AML-193 (cell line): Measurements from ENCODE around the gene ZNF750.

ENCODE experiments used
- DNase-seq, 2 experiments: peaks; one replicate each; lab custom pipeline; 2025; lab: John Stamatoyannopoulos, UW

Gene ZNF750

GRCh38 chr17:82835122-82835521 is 4.7 kb downstream of the ZNF750 start:
- DNase-seq, result no peak

GRCh38 chr17:82832881-82833475 is 6.8 kb downstream of the ZNF750 start:
- DNase-seq, result no peak

- no peak for DNase-seq
These were observed 7.4 kb downstream of the ZNF750 start for GRCh38 chr17:82832411-82832810.

- DNase-seq, result no peak
These were observed 8.0 kb downstream of the ZNF750 start for GRCh38 chr17:82831818-82832200.

GRCh38 chr17:82831041-82831817 is 8.6 kb downstream of the ZNF750 start:
- DNase-seq, result no peak

GRCh38 chr17:82830249-82830661 is 9.6 kb downstream of the ZNF750 start:
- DNase-seq, result no peak

- no peak for DNase-seq
These were observed 10.8 kb downstream of the ZNF750 start for GRCh38 chr17:82828875-82829487.

GRCh38 chr17:82826956-82827355 is 12.9 kb downstream of the ZNF750 start:
- no peak for DNase-seq

GRCh38 chr17:82826211-82826610 is 13.6 kb downstream of the ZNF750 start:
- no peak for DNase-seq

- DNase-seq, result no peak
These were observed 14.2 kb downstream of the ZNF750 start for GRCh38 chr17:82825540-82826124.

GRCh38 chr17:82823004-82823403 is 16.8 kb downstream of the ZNF750 start:
- no peak for DNase-seq

GRCh38 chr17:82822281-82822680 is 17.5 kb downstream of the ZNF750 start:
- no peak for DNase-seq

- DNase-seq, result no peak
These were observed 18.3 kb downstream of the ZNF750 start for GRCh38 chr17:82821554-82821953.

- DNase-seq, result no peak
These were observed 19.3 kb downstream of the ZNF750 start for GRCh38 chr17:82820278-82821251.

- DNase-seq, result no peak
These were observed 21.9 kb downstream of the ZNF750 start for GRCh38 chr17:82817947-82818346.

- DNase-seq, result no peak
These were observed 23.5 kb downstream of the ZNF750 start for GRCh38 chr17:82816358-82816757.

GRCh38 chr17:82815790-82816305 is 24.0 kb downstream of the ZNF750 start:
- no peak for DNase-seq

- DNase-seq, result no peak
These were observed 24.5 kb downstream of the ZNF750 start for GRCh38 chr17:82815354-82815753.

- DNase-seq, result no peak
These were observed 25.0 kb downstream of the ZNF750 start for GRCh38 chr17:82814834-82815233.

GRCh38 chr17:82813299-82814051 is 26.3 kb downstream of the ZNF750 start:
- DNase-seq, result no peak

GRCh38 chr17:82812601-82813000 is 27.2 kb downstream of the ZNF750 start:
- DNase-seq, result no peak
